GM19372 (cell line): Measurements from ENCODE around the gene SRP68.

Experiments used
- ATAC-seq: cut with Tn5 transposase; IDR thresholded peaks from one replicate; pipeline ENCODE4 v1.9.1; 2021; ENCODE audit warnings: mild to moderate bottlenecking, low read depth, moderate library complexity; ENCODE audit not compliant: unreplicated experiment

SRP68 gene

GRCh38 chr17:76072148-76072858 is at the start of gene SRP68:
Gene SRP68 (minus strand): TSS chr17:76072517. CDS start chr17:76072491, 26 bp downstream.
- peak; percentile 81 for ATAC-seq

DNA sequence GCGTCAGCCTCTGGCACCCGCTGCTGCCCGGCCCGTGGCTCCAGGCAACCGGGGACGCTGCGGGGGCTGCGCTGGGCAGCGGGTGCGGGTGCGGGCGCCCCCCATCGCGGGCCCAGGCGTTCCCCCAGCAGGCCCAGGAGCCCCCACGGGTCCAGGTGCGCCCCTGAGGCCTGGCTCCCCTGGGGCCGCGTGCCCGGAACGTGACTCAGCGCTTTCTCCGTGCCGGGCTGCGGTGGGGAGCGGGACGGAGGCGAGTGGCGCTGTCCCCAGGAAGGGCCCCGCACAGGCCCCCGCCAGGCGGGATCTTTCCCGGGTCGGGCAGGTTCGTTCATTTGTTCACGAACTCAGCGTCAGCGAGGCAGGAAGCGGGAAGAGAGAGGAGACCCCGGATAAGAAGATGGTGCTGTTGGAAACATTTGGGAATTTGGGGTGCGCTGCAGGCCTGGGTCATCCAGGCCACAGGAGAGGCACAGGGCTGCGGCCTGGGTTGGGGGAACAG is 49.7 kb upstream of the SRP68 start:
- ATAC-seq, result no peak

DNA sequence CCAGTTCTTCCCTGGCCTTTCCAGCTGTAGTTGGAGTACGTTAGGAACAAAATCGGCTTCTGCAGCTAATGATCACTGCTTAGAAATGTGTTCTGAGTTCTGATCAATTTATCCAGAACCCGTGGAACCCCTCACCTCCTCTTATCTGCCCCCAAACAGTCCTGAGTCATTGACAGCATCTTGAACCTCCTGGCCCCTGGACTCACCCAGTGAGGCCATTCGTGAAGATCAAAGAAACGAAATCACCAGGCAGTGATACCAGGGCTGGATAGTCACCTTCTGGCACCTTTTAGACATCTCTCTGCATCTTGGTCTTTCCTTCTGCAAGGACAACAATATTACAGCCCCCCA is 48.3 kb upstream of the SRP68 start:
- ATAC-seq, result no peak

DNA sequence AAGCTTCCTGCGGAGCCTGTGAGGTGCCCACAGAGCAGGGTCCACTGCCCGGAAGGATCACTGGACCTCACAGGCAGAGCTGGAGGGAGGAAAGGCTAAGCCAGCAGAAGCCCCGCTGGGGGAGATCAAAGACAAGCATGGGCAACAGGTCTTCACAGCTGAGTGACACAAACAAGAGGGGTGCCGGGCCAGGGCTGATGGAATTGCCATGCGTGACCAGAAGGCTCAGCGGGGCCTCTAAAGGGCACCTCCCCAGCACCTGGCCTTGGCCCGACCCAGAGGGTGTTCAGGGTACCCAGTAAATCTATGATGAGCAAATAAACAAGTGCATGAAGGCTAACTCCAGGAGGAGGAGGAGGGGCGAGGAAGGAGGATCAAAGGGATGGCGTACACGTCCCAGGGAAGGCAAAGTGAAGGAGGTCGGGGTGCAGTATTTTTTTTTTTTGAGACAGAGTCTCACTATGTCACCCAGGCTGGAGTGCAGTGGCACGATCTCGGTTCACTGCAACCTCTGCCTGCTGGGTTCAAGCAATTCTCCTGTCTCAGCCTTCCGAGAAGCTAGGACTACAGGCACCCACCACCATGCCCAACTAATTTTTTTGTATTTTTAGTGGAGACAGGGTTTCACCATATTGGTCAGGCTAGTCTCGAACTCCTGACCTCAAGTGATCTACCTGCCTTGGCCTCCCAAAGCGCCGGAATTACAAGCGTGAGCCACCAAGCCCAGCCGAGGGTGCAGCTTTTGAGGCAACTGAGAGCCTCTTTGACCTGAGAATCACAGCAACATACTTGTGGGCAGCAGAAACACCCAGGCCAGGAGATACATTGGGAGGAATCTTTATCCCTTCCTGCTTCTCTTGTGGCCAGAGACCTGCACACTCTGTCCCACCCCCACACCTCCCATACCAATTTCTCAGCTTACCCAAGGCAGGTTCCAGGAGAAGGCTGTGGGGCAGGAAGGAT is 47.4 kb upstream of the SRP68 start:
- ATAC-seq, result no peak

- ATAC-seq, result no peak
Measured at GRCh38 chr17:76115138-76115754, 42.9 kb upstream of the SRP68 start.

GRCh38 chr17:76111956-76112355 is 39.6 kb upstream of the SRP68 start:
- ATAC-seq, result no peak

DNA sequence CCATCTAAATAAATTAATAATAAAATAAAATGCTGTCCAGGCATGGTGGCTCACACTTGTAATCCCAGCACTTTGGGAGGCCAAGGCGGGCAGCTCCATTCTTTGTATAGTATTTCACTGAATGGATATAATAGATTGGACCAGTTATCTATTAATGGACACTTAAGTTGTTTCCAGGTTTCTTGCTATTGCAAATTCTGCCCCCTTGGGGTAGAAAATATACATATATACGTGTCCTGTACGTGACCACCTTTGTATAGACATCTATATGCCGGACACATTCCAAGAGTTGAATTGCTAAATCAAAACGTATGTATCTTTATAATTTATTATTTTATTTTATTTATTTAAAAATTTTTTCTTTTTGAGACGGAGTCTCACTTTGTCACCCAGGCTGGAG is 35.2 kb upstream of the SRP68 start:
- ATAC-seq, result no peak

DNA sequence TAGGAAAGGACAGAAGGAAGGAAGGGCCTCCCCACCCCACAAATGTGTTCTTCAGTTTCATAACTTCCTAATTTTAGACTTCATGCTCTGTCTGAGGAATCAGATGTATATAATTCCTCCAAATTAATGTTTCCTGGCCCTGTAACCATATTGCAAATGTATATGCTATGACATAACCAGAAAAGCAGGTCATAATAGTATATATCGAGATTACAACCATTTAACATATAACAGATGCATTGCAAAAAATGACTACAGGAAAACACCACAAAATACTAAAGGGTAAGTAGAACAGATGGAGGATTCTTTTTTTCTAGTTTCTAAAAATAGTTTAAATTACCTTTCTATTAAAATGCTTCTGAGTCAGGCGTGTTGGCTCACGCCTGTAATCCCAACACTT is 34.4 kb upstream of the SRP68 start:
- ATAC-seq, result no peak

- ATAC-seq, result no peak
Measured at GRCh38 chr17:76104896-76105231, 32.5 kb upstream of the SRP68 start.

DNA sequence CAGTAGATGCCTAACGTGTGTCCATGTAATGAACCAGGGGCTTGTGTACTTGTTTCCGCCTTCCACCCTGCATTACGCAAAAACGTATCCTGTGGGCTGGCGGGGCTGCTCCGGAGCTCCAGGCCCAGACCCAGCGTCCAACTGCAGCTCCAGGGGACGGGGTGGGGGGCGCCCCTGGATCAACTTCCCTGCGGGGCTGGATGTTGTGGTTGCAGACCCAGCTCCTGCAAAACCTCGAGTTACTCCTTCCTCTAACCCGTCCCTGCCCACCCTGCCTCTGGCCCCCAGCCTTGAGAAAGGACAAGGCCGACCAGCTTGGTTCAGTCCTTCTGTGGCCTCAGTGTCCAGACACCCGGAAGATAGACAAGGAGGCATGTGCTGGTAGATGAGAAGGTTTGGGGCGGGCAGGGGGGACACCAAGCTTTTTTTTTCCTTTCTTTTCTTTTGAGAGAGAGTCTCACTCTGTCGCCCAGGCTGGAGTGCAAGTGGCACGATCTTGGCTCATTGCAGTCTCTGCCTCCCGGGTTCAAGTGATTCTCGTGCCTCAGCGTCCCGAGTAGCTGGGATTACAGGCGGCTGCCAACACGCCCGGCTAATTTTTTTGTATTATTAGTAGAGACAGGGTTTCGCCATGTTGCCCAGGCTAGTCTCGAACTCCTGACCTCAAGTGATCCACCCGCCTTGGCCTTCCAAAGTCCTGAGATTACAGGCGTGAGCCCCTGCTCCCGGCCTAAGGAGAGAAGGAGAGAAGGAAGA is 32.0 kb upstream of the SRP68 start:
- ATAC-seq, result no peak

GRCh38 chr17:76103274-76104139 is 31.2 kb upstream of the SRP68 start, which contains the start of gene EXOC7:
Gene EXOC7 (minus strand): TSS chr17:76103787. CDS start chr17:76103692, 95 bp downstream.
- ATAC-seq, result peak; percentile 85

DNA sequence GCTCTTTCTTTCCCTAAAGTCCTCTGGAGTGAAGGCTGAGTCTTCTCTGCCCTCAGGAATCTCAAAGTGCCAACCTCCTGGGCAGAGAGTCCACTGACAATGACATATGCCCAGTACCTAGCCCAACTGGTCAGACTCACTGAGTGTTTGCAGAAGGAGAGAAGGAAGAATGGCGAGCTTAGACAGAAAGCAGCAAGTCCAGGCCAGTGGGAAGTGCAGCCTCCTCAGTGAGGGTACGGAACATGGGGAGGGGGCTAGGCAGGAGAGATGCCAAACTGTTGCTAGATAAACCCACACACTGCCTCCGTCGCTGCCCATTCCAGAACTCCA is 30.6 kb upstream of the SRP68 start:
- no peak for ATAC-seq

- ATAC-seq, result no peak
Measured at GRCh38 chr17:76097716-76098295, 25.5 kb upstream of the SRP68 start.

- ATAC-seq, result no peak
Measured at GRCh38 chr17:76095943-76096342, 23.6 kb upstream of the SRP68 start.

GRCh38 chr17:76094046-76094445 is 21.7 kb upstream of the SRP68 start:
- no peak for ATAC-seq

- ATAC-seq, result no peak
Measured at GRCh38 chr17:76092526-76093413, 20.5 kb upstream of the SRP68 start.

- no peak for ATAC-seq
Measured at GRCh38 chr17:76091526-76092286, 19.4 kb upstream of the SRP68 start.
